Coronary artery (tissue), 2 donors: ENCODE results near the gene SEZ6.

ENCODE experiments used
- DNase-seq: peaks from one replicate; pipeline ENCODE4 v3.0.0-alpha.2; 2017; ENCODE audit warnings: low spot score
- H3K27ac ChIP-seq, 2 donors: fragments of 200-600 bp; sonication (generic); one replicate each; pipeline ENCODE4 v1.5.1; 2016 to 2019
- H3K4me3 ChIP-seq: fragments of 200-600 bp; sonication (generic); 2 replicates; pipeline ENCODE4 v1.5.1; 2016; ENCODE audit warnings: mild to moderate bottlenecking, moderate library complexity
- TF ChIP-seq, protein P1 (sequence below): fragments of 200-600 bp; sonication (generic); IDR thresholded peaks from one replicate; pipeline ENCODE4 v1.5.1; 2019; ENCODE audit warnings: antibody characterized with exemption

SEZ6 gene

DNA sequence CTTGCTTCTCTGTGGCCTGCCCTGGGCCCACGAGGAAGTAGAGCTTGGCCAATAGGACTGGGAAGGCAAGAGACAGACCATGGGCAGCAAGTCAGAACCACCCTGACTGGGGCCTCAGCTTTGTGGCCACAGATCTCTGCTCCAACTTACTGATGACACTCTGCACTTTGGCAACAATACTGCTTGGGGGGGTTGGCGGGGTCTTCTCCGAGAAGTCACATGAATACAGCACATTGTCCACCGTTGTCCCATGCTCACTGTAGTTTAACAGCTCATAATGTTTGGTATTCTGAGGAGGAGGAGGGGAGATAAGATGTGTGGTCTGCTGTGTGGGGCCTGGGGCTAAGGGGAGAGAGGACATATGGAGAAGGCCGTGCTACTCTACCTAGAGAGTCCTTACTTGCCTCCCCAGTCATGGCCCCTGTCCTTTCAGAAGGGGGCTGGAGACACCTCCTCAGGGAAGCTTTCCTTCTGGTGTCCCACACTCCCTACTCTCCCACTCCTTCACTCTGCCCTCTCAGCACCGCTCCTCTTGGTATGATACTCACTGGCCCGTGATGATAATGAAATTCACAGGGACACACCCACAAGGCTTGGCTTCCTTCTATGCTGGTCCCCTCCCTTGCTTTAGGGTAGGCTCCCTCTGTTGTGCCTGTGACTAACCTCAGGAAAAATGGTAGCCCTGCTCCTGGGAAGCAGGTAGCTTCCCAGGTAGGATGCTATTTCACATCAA is 99.0 kb downstream of the SEZ6 start:
- DNase-seq, result no peak
- Histone ChIP-seq H3K27ac (peak overlapping the region in 1 of 2 donors; percentile 66), H3K4me3 (no peak overlapping the region)
- TF ChIP-seq, protein P1, sequence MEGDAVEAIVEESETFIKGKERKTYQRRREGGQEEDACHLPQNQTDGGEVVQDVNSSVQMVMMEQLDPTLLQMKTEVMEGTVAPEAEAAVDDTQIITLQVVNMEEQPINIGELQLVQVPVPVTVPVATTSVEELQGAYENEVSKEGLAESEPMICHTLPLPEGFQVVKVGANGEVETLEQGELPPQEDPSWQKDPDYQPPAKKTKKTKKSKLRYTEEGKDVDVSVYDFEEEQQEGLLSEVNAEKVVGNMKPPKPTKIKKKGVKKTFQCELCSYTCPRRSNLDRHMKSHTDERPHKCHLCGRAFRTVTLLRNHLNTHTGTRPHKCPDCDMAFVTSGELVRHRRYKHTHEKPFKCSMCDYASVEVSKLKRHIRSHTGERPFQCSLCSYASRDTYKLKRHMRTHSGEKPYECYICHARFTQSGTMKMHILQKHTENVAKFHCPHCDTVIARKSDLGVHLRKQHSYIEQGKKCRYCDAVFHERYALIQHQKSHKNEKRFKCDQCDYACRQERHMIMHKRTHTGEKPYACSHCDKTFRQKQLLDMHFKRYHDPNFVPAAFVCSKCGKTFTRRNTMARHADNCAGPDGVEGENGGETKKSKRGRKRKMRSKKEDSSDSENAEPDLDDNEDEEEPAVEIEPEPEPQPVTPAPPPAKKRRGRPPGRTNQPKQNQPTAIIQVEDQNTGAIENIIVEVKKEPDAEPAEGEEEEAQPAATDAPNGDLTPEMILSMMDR, result no peak

GRCh38 chr17:28906276-28906675 is 99.6 kb downstream of the SEZ6 start:
- TF ChIP-seq, protein P1, result no peak
- Histone ChIP-seq H3K4me3 (no peak overlapping the region), H3K27ac (no peak overlapping the region)
- DNase-seq, result no peak
